DOHH2 (cell line): ENCODE data around the gene SLC38A9.

Experiments
- H3F3A ChIP-seq: fragments of 200-600 bp; sonication (generic), shearing (Covaris generic); 2 replicates; pipeline ENCODE4 v1.6.0; 2016; ENCODE audit warnings: antibody characterized with exemption, mild to moderate bottlenecking; ENCODE audit not compliant: control insufficient read depth, insufficient read depth
- H3K27ac ChIP-seq: fragments of 200-600 bp; sonication (generic); 2 replicates; pipeline ENCODE4 v1.5.1; 2014; ENCODE audit warnings: low read depth, mild to moderate bottlenecking, low read length, moderate library complexity
- H3K27me3 ChIP-seq: fragments of 200-600 bp; sonication (generic); 2 replicates; pipeline ENCODE4 v1.6.1; 2014; ENCODE audit warnings: mild to moderate bottlenecking, low read length, mixed read lengths; ENCODE audit not compliant: control insufficient read depth
- H3K36me3 ChIP-seq: fragments of 200-600 bp; sonication (generic); 2 replicates; pipeline ENCODE4 v1.6.1; 2014; ENCODE audit warnings: mild to moderate bottlenecking, low read length, moderate library complexity, mixed read lengths; ENCODE audit not compliant: control insufficient read depth
- H3K4me1 ChIP-seq: fragments of 200-600 bp; sonication (generic); 2 replicates; pipeline ENCODE4 v1.6.1; 2014; ENCODE audit warnings: mild to moderate bottlenecking, low read length, mixed read lengths; ENCODE audit not compliant: control insufficient read depth
- H3K4me2 ChIP-seq: fragments of 200-600 bp; sonication (generic); 2 replicates; pipeline ENCODE4 v1.6.0; 2014; ENCODE audit warnings: mild to moderate bottlenecking, low read length, moderate library complexity
- H3K4me3 ChIP-seq: fragments of 200-600 bp; sonication (generic); 2 replicates; pipeline ENCODE4 v1.5.1; 2014; ENCODE audit warnings: mild to moderate bottlenecking, low read length, mixed read lengths
- H3K79me2 ChIP-seq: fragments of 200-600 bp; sonication (generic); 2 replicates; pipeline ENCODE4 v1.6.1; 2014; ENCODE audit warnings: mild to moderate bottlenecking, low read length, mixed read lengths; ENCODE audit not compliant: control insufficient read depth
- H3K9me2 ChIP-seq: fragments of 200-600 bp; sonication (generic); replicated peaks from 2 replicates; pipeline ENCODE4 v1.6.1; 2014; ENCODE audit warnings: mild to moderate bottlenecking, low read length, mixed read lengths; ENCODE audit not compliant: control insufficient read depth
- H3K9me3 ChIP-seq: fragments of 200-600 bp; sonication (generic); 2 replicates; pipeline ENCODE4 v1.6.1; 2014; ENCODE audit warnings: antibody characterized with exemption, low read length, mixed read lengths; ENCODE audit not compliant: control insufficient read depth, insufficient read depth
- H4K20me1 ChIP-seq: fragments of 200-600 bp; sonication (generic); 2 replicates; pipeline ENCODE4 v1.6.0; 2014; ENCODE audit warnings: low read depth, mild to moderate bottlenecking, antibody characterized with exemption, low read length, moderate library complexity; ENCODE audit not compliant: control insufficient read depth, insufficient read depth
- CTCF ChIP-seq: fragments of 200-600 bp; sonication (generic); IDR thresholded peaks from one replicate; pipeline ENCODE4 v1.5.1; 2014; ENCODE audit warnings: antibody characterized with exemption, mild to moderate bottlenecking, low read depth, low read length; ENCODE audit not compliant: poor library complexity, severe bottlenecking
- EZH2phosphoT487 ChIP-seq: fragments of 200-600 bp; sonication (generic); IDR thresholded peaks from 2 replicates; pipeline ENCODE4 v1.6.1; 2017; ENCODE audit warnings: borderline replicate concordance, mild to moderate bottlenecking, antibody characterized with exemption, low read length, moderate library complexity, mixed read lengths

Gene SLC38A9

GRCh38 chr5:55758231-55758630 is 46.1 kb upstream of the SLC38A9 start:
- Histone ChIP-seq H3K27me3 (no peaks in the 10 kb centered on the region), H3K9me3 (no peaks in the 10 kb centered on the region), H3K79me2 (no peaks in the 10 kb centered on the region), H3K4me1 (peaks cover 9% of the 10 kb centered on the region), H3F3A (no peaks in the 10 kb centered on the region), H3K4me3 (no peak overlapping the region), H4K20me1 (no peaks in the 10 kb centered on the region), H3K9me2 (no peaks in the 10 kb centered on the region), H3K27ac (no peak overlapping the region), H3K36me3 (no peaks in the 10 kb centered on the region), H3K4me2 (no peak overlapping the region)
- TF ChIP-seq EZH2phosphoT487: no peak
- no peak for TF ChIP-seq CTCF

GRCh38 chr5:55750499-55750898 is 38.4 kb upstream of the SLC38A9 start:
- Histone ChIP-seq H3K4me1 (no peaks in the 10 kb centered on the region), H4K20me1 (no peaks in the 10 kb centered on the region), H3K27ac (no peak overlapping the region), H3K79me2 (no peaks in the 10 kb centered on the region), H3K9me3 (no peaks in the 10 kb centered on the region), H3K4me2 (no peak overlapping the region), H3F3A (no peaks in the 10 kb centered on the region), H3K36me3 (no peaks in the 10 kb centered on the region), H3K4me3 (no peak overlapping the region), H3K9me2 (no peaks in the 10 kb centered on the region), H3K27me3 (no peaks in the 10 kb centered on the region; the same call in 1 of the 2 replicates)
- no peak for TF ChIP-seq CTCF
- no peak for TF ChIP-seq EZH2phosphoT487

- no peak overlapping the region for H3K4me2 ChIP-seq
- H3F3A ChIP-seq: no peaks in the 10 kb centered on the region
- H3K27ac ChIP-seq: no peak overlapping the region
- no peaks in the 10 kb centered on the region for H3K9me3 ChIP-seq
- H4K20me1 ChIP-seq: no peaks in the 10 kb centered on the region
- no peaks in the 10 kb centered on the region for H3K79me2 ChIP-seq
- H3K36me3 ChIP-seq: no peaks in the 10 kb centered on the region
- TF ChIP-seq EZH2phosphoT487 (no peak), CTCF (no peak)
- H3K9me2 ChIP-seq: no peaks in the 10 kb centered on the region
- H3K4me3 ChIP-seq: no peak overlapping the region
- H3K27me3 ChIP-seq: no peaks in the 10 kb centered on the region; the same call in 1 of the 2 replicates
- no peaks in the 10 kb centered on the region for H3K4me1 ChIP-seq
These were observed 37.9 kb upstream of the SLC38A9 start for GRCh38 chr5:55750063-55750462.
